ENCODE measurements around the gene TOP3A.

The TOP3A gene

GRCh38 chr17:18229771-18230170, 85.0 kb downstream of the TOP3A start:
- no peak overlapping the region for H3K4me3 ChIP-seq (ENCODE audit: low read length)
- no peak for TF ChIP-seq CTCF (IDR thresholded peaks at IDR 0.05; ENCODE audit: insufficient read depth, low read depth, low read length, missing control alignments)
- no peak for DNase-seq (ENCODE audit: low read depth)

- no peak overlapping the region for H3K4me3 ChIP-seq (ENCODE audit: low read length)
- no peak for DNase-seq (ENCODE audit: low read depth)
- no peak for TF ChIP-seq CTCF (IDR thresholded peaks at IDR 0.05; ENCODE audit: insufficient read depth, low read depth, low read length, missing control alignments)
These were observed 85.5 kb downstream of the TOP3A start for GRCh38 chr17:18229254-18229653.

GRCh38 chr17:18228176-18228682, 86.6 kb downstream of the TOP3A start:
- H3K4me3 ChIP-seq (ENCODE audit: low read length): no peak overlapping the region
- no peak for TF ChIP-seq CTCF (IDR thresholded peaks at IDR 0.05; ENCODE audit: insufficient read depth, low read depth, low read length, missing control alignments)
- DNase-seq (ENCODE audit: low read depth): no peak

- TF ChIP-seq CTCF (IDR thresholded peaks at IDR 0.05; ENCODE audit: insufficient read depth, low read depth, low read length, missing control alignments): no peak
- no peak overlapping the region for H3K4me3 ChIP-seq (ENCODE audit: low read length)
These were observed 87.2 kb downstream of the TOP3A start for GRCh38 chr17:18227635-18228034.

GRCh38 chr17:18226284-18226945, 88.4 kb downstream of the TOP3A start:
- DNase-seq (ENCODE audit: low read depth): no peak
- TF ChIP-seq CTCF (IDR thresholded peaks at IDR 0.05; ENCODE audit: insufficient read depth, low read depth, low read length, missing control alignments): no peak
- peak overlapping the region; percentile 89 for H3K4me3 ChIP-seq (ENCODE audit: low read length)

More at GRCh38 chr17:18227635-18228034, 87.2 kb downstream of the TOP3A start:
- DNase-seq (ENCODE audit: low read depth): no peak

- H3K4me3 ChIP-seq (ENCODE audit: low read length): peak overlapping the region; percentile 89
- TF ChIP-seq CTCF (IDR thresholded peaks at IDR 0.05; ENCODE audit: insufficient read depth, low read depth, low read length, missing control alignments): no peak
- DNase-seq (ENCODE audit: low read depth): no peak
These were observed 89.0 kb downstream of the TOP3A start for GRCh38 chr17:18225642-18226283.
